IMR-90 (cell line): ENCODE results near the gene KIF6. TPM values are rescaled to one million over a fixed set of nuclear protein-coding genes. Genes with fewer than 3 reads are reported as not detected.
"Not testable (repeated sequence)": the region's sequence is repeated elsewhere in the genome, so short reads cannot be mapped to it uniquely, and the experiment has no call there.

Experiments
- ATAC-seq: fragments of 200-7000 bp; cut with Tn5 transposase; 2 replicates; pipeline ENCODE4 v1.9.1; 2020; ENCODE audit warnings: low read depth, mild to moderate bottlenecking, moderate library complexity
- BruUV-seq: library from RNA; stranded (reverse); fragments of 400-500 nt; replicated peaks from 2 replicates; lab custom pipeline; 2021; lab: Mats Ljungman, UMichigan
- CTCF ChIA-PET: fragments of 300-600 bp; formaldehyde crosslinking; extraction: SDS; loops from one replicate; lab custom pipeline; 2021; ENCODE audit warnings: antibody characterized with exemption; lab: Yijun Ruan, JAX
- POLR2A ChIA-PET: fragments of 300-600 bp; sonication (Branson Sonifier 250); formaldehyde crosslinking; loops from one replicate; lab custom pipeline; 2022; ENCODE audit warnings: antibody characterized with exemption; ENCODE audit not compliant: unreplicated experiment; lab: Charles Lee
- DNase-seq: peaks from one replicate; pipeline ENCODE4 v3.0.0; 2013
- H2AFZ ChIP-seq: replicated peaks from 2 replicates; pipeline ENCODE3; 2013; ENCODE audit warnings: low read length, mild to moderate bottlenecking; ENCODE audit not compliant: poor library complexity
- H2AK5ac ChIP-seq: 2 replicates; pipeline ENCODE4 v1.6.1; 2013; ENCODE audit warnings: low read depth, low read length, inconsistent platforms
- H2AK9ac ChIP-seq: replicated peaks from 2 replicates; pipeline ENCODE3; 2013; ENCODE audit warnings: mild to moderate bottlenecking, low read depth, low read length, moderate library complexity; ENCODE audit not compliant: poor library complexity
- H2BK120ac ChIP-seq: 2 replicates; pipeline ENCODE4 v1.6.1; 2013; ENCODE audit warnings: low read depth, low read length, inconsistent platforms
- H2BK15ac ChIP-seq: 3 replicates; pipeline ENCODE4 v1.6.1; 2013; ENCODE audit warnings: low read depth, low read length, inconsistent platforms
- H2BK20ac ChIP-seq: 2 replicates; pipeline ENCODE4 v1.6.1; 2013; ENCODE audit warnings: low read depth, mild to moderate bottlenecking, inconsistent platforms, low read length, moderate library complexity
- H2BK5ac ChIP-seq: 2 replicates; pipeline ENCODE4 v1.6.1; 2013; ENCODE audit warnings: mild to moderate bottlenecking, low read depth, low read length, inconsistent platforms; ENCODE audit not compliant: poor library complexity, severe bottlenecking
- H3K14ac ChIP-seq: replicated peaks from 2 replicates; pipeline ENCODE4 v1.6.1; 2013; ENCODE audit warnings: low read depth, low read length, inconsistent platforms
- H3K18ac ChIP-seq: 2 replicates; pipeline ENCODE4 v1.6.1; 2013; ENCODE audit warnings: low read depth, low read length, control low read depth
- H3K23ac ChIP-seq: 2 replicates; pipeline ENCODE4 v1.6.1; 2013; ENCODE audit warnings: low read depth, low read length, inconsistent platforms
- H3K27ac ChIP-seq: 2 replicates; pipeline ENCODE4 v1.5.1; 2013; ENCODE audit warnings: mild to moderate bottlenecking, control low read depth, low read length; ENCODE audit not compliant: insufficient read depth
- H3K27me3 ChIP-seq: 2 replicates; pipeline ENCODE4 v1.6.1; 2013; ENCODE audit warnings: low read length; ENCODE audit not compliant: control insufficient read depth, insufficient read depth
- H3K36me3 ChIP-seq: 2 replicates; pipeline ENCODE4 v1.6.1; 2013; ENCODE audit warnings: low read length, mixed read lengths; ENCODE audit not compliant: control insufficient read depth, insufficient read depth
- H3K4ac ChIP-seq: 2 replicates; pipeline ENCODE4 v1.6.1; 2013; ENCODE audit warnings: low read depth, low read length, inconsistent platforms
- H3K4me1 ChIP-seq: 2 replicates; pipeline ENCODE4 v1.6.1; 2013; ENCODE audit warnings: low read length, mixed read lengths; ENCODE audit not compliant: control insufficient read depth, insufficient read depth
- H3K4me2 ChIP-seq: 2 replicates; pipeline ENCODE4 v1.6.1; 2013; ENCODE audit warnings: low read depth, mild to moderate bottlenecking, control low read depth, low read length, moderate library complexity
- H3K4me3 ChIP-seq: 2 replicates; pipeline ENCODE4 v1.5.1; 2013; ENCODE audit warnings: low read depth, mild to moderate bottlenecking, control low read depth, low read length, moderate library complexity; ENCODE audit not compliant: insufficient read depth
- H3K56ac ChIP-seq: 2 replicates; pipeline ENCODE4 v1.6.1; 2013; ENCODE audit warnings: low read length, inconsistent platforms; ENCODE audit not compliant: insufficient read depth; ENCODE audit errors: extremely low read depth
- H3K79me1 ChIP-seq, 2 experiments: 2 replicates each; pipeline ENCODE4 v1.6.1; 2013; ENCODE audit warnings: low read length in 2 of 2, inconsistent platforms in 1 of 2, low read depth in 1 of 2
- H3K9ac ChIP-seq: 2 replicates; pipeline ENCODE4 v1.6.1; 2013; ENCODE audit warnings: low read depth, low read length, control low read depth
- H3K9me1 ChIP-seq: 2 replicates; pipeline ENCODE4 v1.6.1; 2013; ENCODE audit warnings: low read length, inconsistent platforms; ENCODE audit not compliant: insufficient read depth
- H3K9me3 ChIP-seq: 2 replicates; pipeline ENCODE4 v1.6.1; 2013; ENCODE audit warnings: low read length; ENCODE audit not compliant: control insufficient read depth, insufficient read depth
- H4K20me1 ChIP-seq: 2 replicates; pipeline ENCODE4 v1.6.1; 2013; ENCODE audit warnings: low read length, inconsistent platforms; ENCODE audit not compliant: insufficient read depth
- H4K5ac ChIP-seq: 2 replicates; pipeline ENCODE4 v1.6.1; 2013; ENCODE audit warnings: mild to moderate bottlenecking, low read depth, low read length, control low read depth
- H4K8ac ChIP-seq, 2 experiments: 2 replicates each; pipeline ENCODE4 v1.6.1; 2013; ENCODE audit warnings: low read depth in 2 of 2, low read length in 2 of 2, control low read depth in 1 of 2, inconsistent platforms in 1 of 2
- H4K91ac ChIP-seq: 2 replicates; pipeline ENCODE4 v1.6.1; 2013; ENCODE audit warnings: low read depth, low read length, inconsistent platforms; ENCODE audit not compliant: insufficient read depth
- ELK1 ChIP-seq: fragments of 150-350 bp; IDR thresholded peaks from 2 replicates; pipeline ENCODE4 v1.6.1; 2016; ENCODE audit warnings: low read depth, mild to moderate bottlenecking, low read length, moderate library complexity, borderline replicate concordance
- SMC3 ChIP-seq: fragments of 150-350 bp; IDR thresholded peaks from 2 replicates; pipeline ENCODE4 v1.6.1; 2016; ENCODE audit warnings: low read depth, mild to moderate bottlenecking, antibody characterized with exemption, low read length, moderate library complexity
- WGBS, 2 experiments: methylation state at CpG; one replicate each; pipeline versions ENCODE4 v1.1.5 to v1.1.7; 2013; ENCODE audit warnings: missing lambda C conversion rate in 2 of 2; ENCODE audit not compliant: insufficient read length in 1 of 2; ENCODE audit errors: extremely low coverage in 2 of 2; 5-methylcytosine and 5-hydroxymethylcytosine counted together
- dilution Hi-C: fragments of 300-500 bp; cut with HindIII; formaldehyde crosslinking; loops from one replicate; pipeline ENCODE4 v1.14.3; 2018; ENCODE audit warnings: low sequenced_read_pairs; ENCODE audit not compliant: unreplicated experiment
- in situ Hi-C: fragments of 300-500 bp; cut with MboI; formaldehyde crosslinking; loops from 3 replicates; pipeline ENCODE4 v1.14.3; 2019; ENCODE audit warnings: low sequenced_read_pairs, inconsistent platforms, mixed read lengths
- intact Hi-C: fragments of 100-400 bp; cut with micrococcal nuclease; formaldehyde crosslinking; loops from 2 replicates; pipeline ENCODE4 v1.10.0; 2022
- polyA plus RNA-seq, 3 experiments: library from polyadenylated mRNA; depleted of rRNA; stranded (reverse); fragments of >200 nt; gene quantifications; 2 replicates each; pipeline ENCODE4 v1.2.3, GENCODE V29; 2012; ENCODE audit warnings: low replicate concordance in 1 of 3
- total RNA-seq: library from RNA; depleted of rRNA; stranded (reverse); fragments of >200 nt; gene quantifications from 2 replicates; pipeline ENCODE4 v1.2.3, GENCODE V29; 2012

The KIF6 gene
- total and polyA plus RNA-seq, 2 of the 4 experiments (the other 2 are of a cell fraction): under 0.01 to 0.10 TPM

GRCh38 chr6:39678914-39679313 is 46.3 kb downstream of the KIF6 start:
- DNase-seq (no peak), ATAC-seq (no peak)
- Histone ChIP-seq H3K4ac (no peak overlapping the region), H3K4me1 (no peaks in the 10 kb centered on the region), H3K18ac (no peak overlapping the region), H3K56ac (no peak overlapping the region), H2AK9ac (no peak overlapping the region), H2BK15ac (no peak overlapping the region), H3K9me1 (no peaks in the 10 kb centered on the region), H2AK5ac (no peak overlapping the region), H4K91ac (no peak overlapping the region), H3K4me3 (no peak overlapping the region), H3K27me3 (no peaks in the 10 kb centered on the region), H3K4me2 (no peak overlapping the region), H3K36me3 (no peaks in the 10 kb centered on the region), H3K14ac (no peak overlapping the region), H3K79me1 (no peaks in the 10 kb centered on the region), H4K8ac (no peak overlapping the region), H3K9me3 (no peaks in the 10 kb centered on the region), H2BK5ac (no peak overlapping the region), H2AFZ (no peak overlapping the region), H4K5ac (no peak overlapping the region), H2BK120ac (no peak overlapping the region), H3K23ac (no peak overlapping the region), H3K9ac (no peak overlapping the region), H4K20me1 (no peaks in the 10 kb centered on the region), H3K27ac (no peak overlapping the region), H2BK20ac (no peak overlapping the region)
- no CpG with 5 or more reads among the region's 2 CpGs for WGBS, 2 experiments
- intact Hi-C loops (no loop called here), in situ Hi-C loops (no loop called here), dilution Hi-C loops (no loop called here)
- ChIA-PET CTCF (no interaction called here), POLR2A (no interaction called here)
- TF ChIP-seq ELK1: no peak
- TF ChIP-seq SMC3: no peak
- BruUV-seq: no TSS peak

GRCh38 chr6:39677318-39677717 is 47.9 kb downstream of the KIF6 start:
- H2BK15ac ChIP-seq, in situ Hi-C loops, DNase-seq, H2AK9ac ChIP-seq, H4K20me1 ChIP-seq, H3K18ac ChIP-seq, H2BK20ac ChIP-seq, dilution Hi-C loops, CTCF ChIA-PET, H3K79me1 ChIP-seq, H3K14ac ChIP-seq, H3K36me3 ChIP-seq, H2BK5ac ChIP-seq, intact Hi-C loops, H3K9me3 ChIP-seq, H3K4ac ChIP-seq, H3K56ac ChIP-seq, H3K4me1 ChIP-seq, H2AK5ac ChIP-seq, H3K4me2 ChIP-seq, H3K27me3 ChIP-seq, H2AFZ ChIP-seq, H2BK120ac ChIP-seq, H4K5ac ChIP-seq, H4K91ac ChIP-seq, POLR2A ChIA-PET, BruUV-seq, H3K4me3 ChIP-seq, H4K8ac ChIP-seq, H3K23ac ChIP-seq, H3K9me1 ChIP-seq, H3K27ac ChIP-seq, ATAC-seq, H3K9ac ChIP-seq: not testable (repeated sequence)
- no CpG with 5 or more reads among the region's 3 CpGs for WGBS, 2 experiments
